Measurements from ENCODE around the gene AQP3. TPM values are rescaled to one million over a fixed set of nuclear protein-coding genes. Genes with fewer than 3 reads are reported as not detected.

AQP3 gene
- total RNA-seq, 6 experiments from 2014 or later: 0.28 to 0.81 (median 0.53) TPM

DNA sequence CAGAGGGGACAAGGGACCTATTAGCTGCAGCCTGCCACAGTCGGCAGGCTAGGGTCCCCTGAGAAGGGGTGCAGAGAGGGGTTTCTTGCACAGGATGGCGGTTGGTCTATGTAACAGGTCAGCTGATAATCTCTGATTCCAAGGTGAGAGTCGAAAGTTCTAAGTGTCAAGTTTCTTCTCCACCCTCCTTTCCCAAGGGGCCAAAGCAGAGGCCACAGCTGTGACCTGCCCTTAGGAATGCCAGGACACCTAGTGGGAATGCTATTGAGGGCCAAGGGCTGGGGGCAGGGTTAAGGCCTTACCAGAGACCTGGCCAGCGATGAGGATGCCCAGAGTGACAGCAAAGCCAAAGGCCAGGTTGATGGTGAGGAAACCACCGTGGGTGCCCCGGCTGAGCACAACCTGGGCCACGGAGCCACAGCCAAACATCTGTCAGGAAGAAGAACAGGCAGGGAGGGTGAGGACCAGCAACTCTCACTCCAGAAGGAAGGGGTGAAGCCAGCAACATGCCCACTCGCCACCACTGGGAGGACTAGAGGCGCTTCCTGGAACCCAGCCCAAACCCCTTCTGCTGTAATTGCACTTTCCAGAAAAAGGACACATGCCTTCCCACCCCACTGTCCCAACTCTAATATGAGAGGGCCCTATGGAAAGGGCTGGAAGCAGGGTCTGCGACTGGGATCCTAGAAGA is 3.8 kb downstream of the AQP3 start:
- Mint-ChIP-seq H3K27ac (no peak overlapping the region), H3K36me3 (ENCODE audit: low read depth) (no peaks in the 10 kb centered on the region), H3K4me1 (ENCODE audit: low read depth) (peaks cover 29% of the 10 kb centered on the region), H3K4me3 (no peak overlapping the region), H3K9me3 (no peaks in the 10 kb centered on the region), H3K27me3 (ENCODE audit: insufficient read depth) (peaks cover 18% of the 10 kb centered on the region)
- DNase-seq: no peak
- TF ChIP-seq, protein P1, sequence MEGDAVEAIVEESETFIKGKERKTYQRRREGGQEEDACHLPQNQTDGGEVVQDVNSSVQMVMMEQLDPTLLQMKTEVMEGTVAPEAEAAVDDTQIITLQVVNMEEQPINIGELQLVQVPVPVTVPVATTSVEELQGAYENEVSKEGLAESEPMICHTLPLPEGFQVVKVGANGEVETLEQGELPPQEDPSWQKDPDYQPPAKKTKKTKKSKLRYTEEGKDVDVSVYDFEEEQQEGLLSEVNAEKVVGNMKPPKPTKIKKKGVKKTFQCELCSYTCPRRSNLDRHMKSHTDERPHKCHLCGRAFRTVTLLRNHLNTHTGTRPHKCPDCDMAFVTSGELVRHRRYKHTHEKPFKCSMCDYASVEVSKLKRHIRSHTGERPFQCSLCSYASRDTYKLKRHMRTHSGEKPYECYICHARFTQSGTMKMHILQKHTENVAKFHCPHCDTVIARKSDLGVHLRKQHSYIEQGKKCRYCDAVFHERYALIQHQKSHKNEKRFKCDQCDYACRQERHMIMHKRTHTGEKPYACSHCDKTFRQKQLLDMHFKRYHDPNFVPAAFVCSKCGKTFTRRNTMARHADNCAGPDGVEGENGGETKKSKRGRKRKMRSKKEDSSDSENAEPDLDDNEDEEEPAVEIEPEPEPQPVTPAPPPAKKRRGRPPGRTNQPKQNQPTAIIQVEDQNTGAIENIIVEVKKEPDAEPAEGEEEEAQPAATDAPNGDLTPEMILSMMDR (IDR thresholded peaks at IDR 0.05): no peak

GRCh38 chr9:33443047-33443446 is 4.3 kb downstream of the AQP3 start:
- peaks cover 27% of the 10 kb centered on the region for H3K4me1 Mint-ChIP-seq (ENCODE audit: low read depth)
- H3K27ac Mint-ChIP-seq: no peak overlapping the region
- H3K4me3 Mint-ChIP-seq: no peak overlapping the region
- H3K9me3 Mint-ChIP-seq: no peaks in the 10 kb centered on the region
- TF ChIP-seq, protein P1 (IDR thresholded peaks at IDR 0.05): no peak
- no peak for DNase-seq
- peaks cover 16% of the 10 kb centered on the region for H3K27me3 Mint-ChIP-seq (ENCODE audit: insufficient read depth)
- H3K36me3 Mint-ChIP-seq (ENCODE audit: low read depth): no peaks in the 10 kb centered on the region

- Mint-ChIP-seq H3K36me3 (ENCODE audit: low read depth) (no peaks in the 10 kb centered on the region), H3K4me1 (ENCODE audit: low read depth) (peaks cover 20% of the 10 kb centered on the region), H3K9me3 (no peaks in the 10 kb centered on the region), H3K4me3 (no peak overlapping the region), H3K27ac (no peak overlapping the region), H3K27me3 (ENCODE audit: insufficient read depth) (peaks cover 12% of the 10 kb centered on the region)
- no peak for DNase-seq
- TF ChIP-seq, protein P1 (IDR thresholded peaks at IDR 0.05): no peak
Observed at GRCh38 chr9:33442125-33442524, 5.3 kb downstream of the AQP3 start.

DNA sequence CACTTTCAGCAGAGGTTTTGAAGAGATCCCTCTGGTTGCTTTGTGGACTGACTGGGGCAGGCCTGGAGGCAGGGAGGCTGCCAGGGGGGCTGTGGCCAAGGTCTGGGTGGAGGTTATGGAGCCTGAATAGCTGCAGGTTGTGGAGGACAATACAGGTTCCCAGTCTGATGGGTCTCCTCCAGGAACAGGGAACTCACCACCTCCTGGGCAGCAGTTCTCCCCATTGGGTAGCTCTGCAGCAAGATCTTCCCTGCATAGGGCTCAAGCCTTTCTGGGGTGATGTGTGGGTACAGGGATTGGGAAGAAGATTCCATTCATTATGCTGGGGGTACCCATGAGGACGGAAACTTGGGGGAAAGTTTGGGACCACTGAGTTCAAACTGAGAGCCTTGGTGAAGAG is 6.8 kb downstream of the AQP3 start:
- Mint-ChIP-seq H3K27me3 (ENCODE audit: insufficient read depth) (peaks cover 13% of the 10 kb centered on the region), H3K27ac (no peak overlapping the region), H3K36me3 (ENCODE audit: low read depth) (no peaks in the 10 kb centered on the region), H3K4me3 (no peak overlapping the region), H3K9me3 (no peaks in the 10 kb centered on the region), H3K4me1 (ENCODE audit: low read depth) (peaks cover 11% of the 10 kb centered on the region; the same call in 1 of the 2 replicates)
- no peak for DNase-seq
- TF ChIP-seq, protein P1 (IDR thresholded peaks at IDR 0.05): no peak

DNA sequence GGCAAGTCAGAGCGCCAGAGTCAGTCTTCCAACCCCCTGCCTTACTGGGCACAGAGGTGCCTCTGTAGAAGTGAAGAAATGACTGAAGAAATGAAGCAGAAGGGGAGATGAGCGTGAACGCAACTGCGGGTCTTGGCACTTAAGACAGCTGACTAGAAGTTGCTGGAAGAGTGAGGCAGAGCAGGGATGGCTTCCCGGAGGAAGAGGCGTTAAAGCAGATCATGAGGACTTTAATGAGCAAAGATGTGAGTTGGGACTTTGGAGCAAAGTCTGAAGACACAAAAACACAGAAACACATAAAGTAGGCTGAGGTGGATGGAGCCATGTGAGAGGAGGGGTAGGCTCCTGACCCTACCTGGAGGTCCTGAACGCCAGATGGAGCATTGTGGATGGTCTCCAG is 7.2 kb downstream of the AQP3 start:
- peaks cover 17% of the 10 kb centered on the region for H3K27me3 Mint-ChIP-seq (ENCODE audit: insufficient read depth)
- H3K9me3 Mint-ChIP-seq: no peaks in the 10 kb centered on the region
- DNase-seq: no peak
- peaks cover 11% of the 10 kb centered on the region; the same call in 1 of the 2 replicates for H3K4me1 Mint-ChIP-seq (ENCODE audit: low read depth)
- TF ChIP-seq, protein P1 (IDR thresholded peaks at IDR 0.05): no peak
- no peak overlapping the region for H3K4me3 Mint-ChIP-seq
- no peaks in the 10 kb centered on the region for H3K36me3 Mint-ChIP-seq (ENCODE audit: low read depth)
- H3K27ac Mint-ChIP-seq: no peak overlapping the region
